Measurements from ENCODE around the gene INHBA.

Gene INHBA

GRCh38 chr7:41688012-41688625 is 14.8 kb downstream of the INHBA start:
- TF ChIP-seq CTCF (conservative IDR thresholded peaks at IDR 0.05; ENCODE audit: low read depth, low read length): no peak
- H3K4me2 ChIP-seq: no peak overlapping the region
- H2AFZ ChIP-seq (ENCODE audit: low read depth): no peak overlapping the region
- no peak overlapping the region for H3K4me3 ChIP-seq (IDR thresholded peaks at IDR 0.05; ENCODE audit: insufficient read depth, low read depth, low read length)
- H3K27ac ChIP-seq: no peak overlapping the region
- no peaks in the 10 kb centered on the region for H4K20me1 ChIP-seq (ENCODE audit: insufficient read depth)
- no peaks in the 10 kb centered on the region for H3K4me1 ChIP-seq (ENCODE audit: low read depth, poor library complexity, severe bottlenecking)
- no peaks in the 10 kb centered on the region; the same call in 1 of the 2 replicates for H3K36me3 ChIP-seq (ENCODE audit: insufficient read depth)
- no peaks in the 10 kb centered on the region for H3K79me2 ChIP-seq (ENCODE audit: insufficient read depth, low read depth)
- H3K9ac ChIP-seq: no peak overlapping the region
- no peaks in the 10 kb centered on the region for H3K27me3 ChIP-seq (ENCODE audit: insufficient read depth, low read depth)

GRCh38 chr7:41685684-41686083 is 17.2 kb downstream of the INHBA start:
- no peaks in the 10 kb centered on the region for H3K27me3 ChIP-seq (ENCODE audit: insufficient read depth, low read depth)
- no peak overlapping the region for H3K9ac ChIP-seq
- H3K4me1 ChIP-seq (ENCODE audit: low read depth, poor library complexity, severe bottlenecking): no peaks in the 10 kb centered on the region
- no peaks in the 10 kb centered on the region; the same call in 1 of the 2 replicates for H3K36me3 ChIP-seq (ENCODE audit: insufficient read depth)
- TF ChIP-seq CTCF (conservative IDR thresholded peaks at IDR 0.05; ENCODE audit: low read depth, low read length): no peak
- H4K20me1 ChIP-seq (ENCODE audit: insufficient read depth): no peaks in the 10 kb centered on the region
- H3K4me3 ChIP-seq (IDR thresholded peaks at IDR 0.05; ENCODE audit: insufficient read depth, low read depth, low read length): no peak overlapping the region
- H3K4me2 ChIP-seq: no peak overlapping the region
- no peak overlapping the region for H3K27ac ChIP-seq
- no peaks in the 10 kb centered on the region for H3K79me2 ChIP-seq (ENCODE audit: insufficient read depth, low read depth)
- H2AFZ ChIP-seq (ENCODE audit: low read depth): no peak overlapping the region

- no peak for TF ChIP-seq CTCF (conservative IDR thresholded peaks at IDR 0.05; ENCODE audit: low read depth, low read length)
- Histone ChIP-seq H3K4me2 (no peak overlapping the region), H3K27ac (no peak overlapping the region), H4K20me1 (ENCODE audit: insufficient read depth) (no peaks in the 10 kb centered on the region), H2AFZ (ENCODE audit: low read depth) (no peak overlapping the region), H3K4me3 (IDR thresholded peaks at IDR 0.05; ENCODE audit: insufficient read depth, low read depth, low read length) (no peak overlapping the region), H3K4me1 (ENCODE audit: low read depth, poor library complexity, severe bottlenecking) (no peaks in the 10 kb centered on the region), H3K79me2 (ENCODE audit: insufficient read depth, low read depth) (no peaks in the 10 kb centered on the region), H3K36me3 (ENCODE audit: insufficient read depth) (no peaks in the 10 kb centered on the region; the same call in 1 of the 2 replicates), H3K9ac (no peak overlapping the region), H3K27me3 (ENCODE audit: insufficient read depth, low read depth) (no peaks in the 10 kb centered on the region)
Measured at GRCh38 chr7:41682422-41682821, 20.5 kb downstream of the INHBA start.

- Histone ChIP-seq H3K9ac (no peak overlapping the region), H3K36me3 (ENCODE audit: insufficient read depth) (no peaks in the 10 kb centered on the region), H3K79me2 (ENCODE audit: insufficient read depth, low read depth) (no peaks in the 10 kb centered on the region), H3K27me3 (ENCODE audit: insufficient read depth, low read depth) (no peaks in the 10 kb centered on the region), H3K4me1 (ENCODE audit: low read depth, poor library complexity, severe bottlenecking) (no peaks in the 10 kb centered on the region), H3K4me3 (IDR thresholded peaks at IDR 0.05; ENCODE audit: insufficient read depth, low read depth, low read length) (no peak overlapping the region), H3K27ac (no peak overlapping the region), H4K20me1 (ENCODE audit: insufficient read depth) (no peaks in the 10 kb centered on the region), H3K4me2 (no peak overlapping the region), H2AFZ (ENCODE audit: low read depth) (no peak overlapping the region)
- no peak for TF ChIP-seq CTCF (conservative IDR thresholded peaks at IDR 0.05; ENCODE audit: low read depth, low read length)
Measured at GRCh38 chr7:41679566-41679965, 23.3 kb downstream of the INHBA start.
